GM21529 (cell line): ENCODE measurements around the gene SALL1.

ENCODE experiments used
- ATAC-seq: cut with Tn5 transposase; IDR thresholded peaks from one replicate; pipeline ENCODE4 v1.9.1; 2021; ENCODE audit not compliant: unreplicated experiment

SALL1 gene

GRCh38 chr16:51143196-51143977 is 7.7 kb downstream of the SALL1 start:
- no peak for ATAC-seq

DNA sequence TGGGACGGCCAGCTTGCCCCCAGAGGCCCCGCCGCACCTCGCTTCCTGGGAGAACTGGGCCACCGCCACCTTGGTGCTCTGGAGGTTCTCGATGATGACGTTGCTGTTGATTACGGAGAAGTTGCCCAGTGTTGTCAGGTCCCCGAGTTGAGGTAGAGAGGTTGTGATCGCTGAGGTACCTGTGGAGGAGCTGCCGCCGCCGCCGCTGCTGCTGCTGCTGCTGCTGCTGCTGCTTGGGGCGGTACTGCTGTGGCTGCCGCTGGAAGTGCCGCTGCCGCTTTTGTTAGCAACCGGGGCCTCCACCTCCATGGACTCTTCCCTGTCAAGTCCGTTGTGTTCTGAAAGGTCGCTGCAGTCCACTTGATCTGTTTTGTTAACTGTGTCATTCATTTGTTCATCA is 9.5 kb downstream of the SALL1 start:
- ATAC-seq, result no peak

DNA sequence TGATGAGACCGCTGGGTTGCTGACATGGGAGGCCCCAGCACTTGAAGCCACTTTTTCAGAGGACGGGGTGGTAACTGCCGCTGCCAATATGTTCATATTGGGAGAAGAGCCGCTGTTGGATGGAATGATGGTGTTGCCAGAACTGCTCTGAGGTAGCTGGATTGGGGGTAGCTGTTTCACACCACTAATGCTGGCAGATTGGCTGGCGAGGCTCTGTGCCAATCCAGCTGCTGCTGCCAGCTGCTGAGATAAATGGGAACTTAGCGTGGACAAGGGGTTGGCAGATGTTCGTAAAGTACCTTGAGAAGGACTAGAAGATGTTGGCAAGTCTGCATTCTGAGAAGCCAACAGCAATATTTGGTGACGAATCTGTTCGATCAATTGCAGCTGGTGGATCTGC is 10.0 kb downstream of the SALL1 start:
- no peak for ATAC-seq

GRCh38 chr16:51140112-51140511 is 11.0 kb downstream of the SALL1 start:
- no peak for ATAC-seq

DNA sequence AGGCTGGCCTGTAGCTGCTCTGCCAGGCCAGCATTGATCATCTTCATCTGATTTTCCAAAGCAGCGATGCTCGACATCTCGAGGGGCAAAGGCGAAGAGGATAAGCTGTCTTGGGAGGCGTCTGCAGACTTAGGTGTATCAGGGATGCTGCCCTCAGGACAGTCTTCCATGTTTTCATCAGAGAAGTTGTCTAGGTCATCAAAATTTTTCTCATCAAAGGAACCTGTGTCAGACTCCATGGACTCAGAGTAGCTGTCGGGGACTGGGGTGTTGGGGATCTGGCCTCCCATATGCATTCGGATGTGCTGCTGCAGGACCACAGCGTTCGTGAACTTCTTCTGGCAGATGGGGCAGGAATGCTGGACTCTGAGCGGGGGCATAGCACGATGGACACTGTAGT is 11.5 kb downstream of the SALL1 start:
- no peak for ATAC-seq

- no peak for ATAC-seq
Measured at GRCh38 chr16:51138178-51138577, 12.9 kb downstream of the SALL1 start.

- no peak for ATAC-seq
Measured at GRCh38 chr16:51137097-51137496, 14.0 kb downstream of the SALL1 start.

DNA sequence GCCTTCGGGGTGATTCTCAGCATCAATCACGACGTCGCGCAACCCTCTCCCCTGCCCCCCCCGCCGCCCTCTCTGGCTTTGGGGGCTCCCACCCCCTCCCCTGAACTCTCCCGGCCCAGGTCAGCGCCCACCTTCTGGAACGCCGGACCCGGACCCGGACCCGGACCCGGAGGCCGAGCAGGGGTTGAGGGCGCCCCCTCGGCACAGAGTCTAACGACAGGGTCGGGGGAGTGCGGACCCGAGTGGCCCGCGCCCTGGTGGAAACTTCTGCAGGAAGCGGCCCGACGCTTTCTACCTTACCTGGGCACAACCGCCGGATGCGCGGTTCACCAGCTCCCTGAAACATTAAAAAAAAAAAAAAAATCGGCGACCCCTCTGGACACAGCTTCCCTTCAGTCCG is 16.2 kb downstream of the SALL1 start:
- no peak for ATAC-seq

GRCh38 chr16:51134269-51134812 is 16.7 kb downstream of the SALL1 start:
- no peak for ATAC-seq

DNA sequence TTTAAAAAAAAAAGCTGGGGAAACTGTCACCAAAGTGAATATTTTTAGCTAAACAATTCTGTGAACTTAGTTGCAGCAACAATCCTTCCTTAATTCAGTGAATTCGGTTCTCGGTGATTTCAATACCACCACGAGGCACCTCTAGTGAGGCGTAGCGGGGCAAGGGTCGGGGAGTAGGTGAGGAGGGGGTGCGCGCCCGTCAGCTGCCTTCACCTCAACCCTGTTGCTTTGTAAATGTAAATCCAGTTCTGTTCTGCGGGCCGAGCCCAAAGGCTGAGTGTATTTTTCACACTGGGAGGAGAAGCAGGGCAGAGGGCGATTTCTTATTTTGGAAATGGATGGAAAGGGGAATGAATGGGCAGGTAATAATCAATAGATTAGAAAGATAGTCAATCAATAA is 17.4 kb downstream of the SALL1 start:
- ATAC-seq, result no peak

- ATAC-seq, result no peak
Measured at GRCh38 chr16:51133183-51133582, 17.9 kb downstream of the SALL1 start.

DNA sequence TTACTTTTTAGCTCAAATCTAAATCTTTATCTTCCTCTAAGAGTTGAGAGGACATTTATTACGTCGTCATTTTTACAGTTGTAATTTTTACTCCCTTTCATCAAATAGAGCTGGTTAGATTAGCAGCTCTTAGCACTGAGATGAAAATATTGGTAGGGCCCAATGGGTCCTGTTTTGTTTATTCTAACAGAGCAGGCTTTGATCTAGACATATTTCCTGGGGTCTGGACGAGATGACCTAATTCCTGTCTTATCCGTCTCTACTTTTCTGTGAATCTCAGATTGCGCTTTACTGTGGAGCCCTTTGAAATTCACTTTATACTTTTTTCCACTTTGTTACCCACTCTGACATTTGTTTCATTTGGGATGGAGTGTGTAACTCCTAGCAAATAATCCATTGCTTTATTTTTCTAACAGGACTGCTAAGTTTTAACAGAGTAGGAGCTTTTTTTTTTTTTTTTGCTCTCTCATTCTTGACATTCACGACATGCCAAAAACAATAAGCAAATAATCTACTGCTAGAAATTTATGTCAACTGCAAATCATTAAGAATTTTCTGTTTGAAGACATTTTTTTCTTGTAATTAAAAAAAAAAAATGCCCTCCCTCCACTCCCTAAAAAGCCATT is 18.5 kb downstream of the SALL1 start:
- ATAC-seq, result no peak

DNA sequence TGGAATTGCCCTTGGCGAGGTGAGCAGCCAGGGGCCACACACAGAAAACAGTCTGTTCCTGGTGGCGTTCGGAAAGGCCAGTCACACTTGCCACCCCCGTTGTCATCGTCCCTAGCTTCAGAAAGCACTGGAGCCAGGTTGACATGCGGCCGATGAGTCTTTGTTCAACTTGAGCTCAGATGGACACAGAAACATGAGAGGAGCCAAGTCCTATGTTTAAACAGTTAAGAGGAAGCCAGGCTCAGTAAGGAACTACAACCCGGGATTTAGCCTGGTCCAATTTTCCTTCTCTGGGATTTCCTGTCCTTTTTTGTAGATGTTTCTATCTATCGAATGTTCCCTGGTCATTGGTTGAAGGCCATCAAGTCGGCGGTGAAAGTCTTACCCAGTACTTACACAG is 19.5 kb downstream of the SALL1 start:
- no peak for ATAC-seq

- no peak for ATAC-seq
Measured at GRCh38 chr16:51129105-51129504, 22.0 kb downstream of the SALL1 start.

DNA sequence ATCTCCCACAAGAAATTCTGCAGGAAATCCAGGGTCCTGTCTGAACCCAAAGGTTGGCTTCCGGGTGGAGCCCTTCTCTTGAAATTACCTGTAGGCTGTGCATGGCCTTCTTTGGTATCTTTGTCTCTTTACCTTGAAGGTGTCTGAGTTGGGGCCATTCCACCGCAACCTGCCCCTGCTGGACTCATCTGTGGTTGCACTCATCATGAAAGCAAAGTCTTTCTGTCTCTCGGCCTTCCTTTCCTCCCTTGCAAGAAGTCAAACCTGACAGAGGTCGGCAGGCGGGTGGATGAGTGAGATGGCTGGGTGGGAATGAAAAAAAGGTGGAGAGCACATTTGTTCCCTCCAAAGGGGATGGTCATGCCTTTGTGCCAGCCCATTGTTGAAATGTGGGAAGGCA is 25.1 kb downstream of the SALL1 start:
- ATAC-seq, result no peak

DNA sequence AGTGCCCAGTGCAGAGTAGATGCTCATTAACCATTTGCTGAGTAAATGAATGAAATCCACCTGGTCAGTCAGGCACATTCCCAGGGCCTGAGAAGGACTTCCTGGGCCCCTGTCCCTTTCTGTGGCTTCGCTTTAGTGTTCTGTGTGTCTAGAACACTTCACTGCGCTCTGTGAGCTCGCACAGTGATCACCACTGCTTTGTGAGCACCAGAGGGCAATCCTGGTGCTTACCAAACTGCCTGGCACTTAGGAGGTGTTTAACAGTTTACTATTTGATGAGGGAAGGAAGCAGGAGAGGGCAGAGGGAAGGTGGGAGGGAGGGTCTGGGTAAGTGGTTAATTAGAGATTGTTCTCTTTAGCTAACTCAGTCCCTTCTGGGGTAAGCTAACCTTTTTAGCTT is 26.2 kb downstream of the SALL1 start:
- ATAC-seq, result no peak

- ATAC-seq, result no peak
Measured at GRCh38 chr16:51121850-51122249, 29.2 kb downstream of the SALL1 start.

- ATAC-seq, result no peak
Measured at GRCh38 chr16:51120730-51121347, 30.2 kb downstream of the SALL1 start.

GRCh38 chr16:51119973-51120729 is 30.9 kb downstream of the SALL1 start:
- no peak for ATAC-seq

DNA sequence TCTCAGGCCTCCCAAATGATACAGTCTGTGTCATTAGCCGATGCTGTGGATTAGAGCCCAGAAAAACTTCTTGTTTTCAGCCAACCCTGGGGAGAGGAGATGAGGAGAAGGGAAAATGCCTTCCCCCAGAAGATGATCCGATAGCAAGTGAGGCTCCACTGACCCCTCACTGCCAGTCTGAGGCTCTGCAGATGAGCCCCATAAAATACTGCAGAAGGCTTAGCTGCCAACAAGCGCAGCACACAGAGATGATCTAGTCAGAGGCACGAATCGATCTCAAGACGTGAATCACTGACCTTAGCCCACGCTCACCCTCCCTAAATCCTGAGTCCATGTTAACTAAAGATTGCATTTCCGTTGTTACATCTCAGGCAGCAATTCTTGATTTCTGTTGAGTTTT is 31.5 kb downstream of the SALL1 start:
- no peak for ATAC-seq

DNA sequence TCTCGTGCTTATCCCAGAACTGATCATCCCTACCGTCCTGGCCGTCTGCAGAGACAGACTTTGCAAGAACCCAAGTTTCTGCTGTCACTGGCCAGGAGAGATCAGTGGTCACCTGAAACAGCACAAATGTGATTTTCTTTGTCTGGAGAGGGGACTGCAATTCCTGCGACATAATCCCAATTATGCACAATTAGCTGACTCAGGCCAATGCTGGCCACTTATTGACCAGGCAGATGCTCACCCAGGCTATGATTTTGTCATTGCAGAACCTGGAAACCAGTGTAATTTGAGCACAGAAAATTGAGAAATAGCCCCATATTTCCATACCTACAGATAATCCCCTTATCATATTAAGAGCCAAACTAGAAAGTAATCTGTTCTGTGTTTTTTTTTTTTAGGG is 34.7 kb downstream of the SALL1 start:
- no peak for ATAC-seq
